Activated T-helper 9 cell treated with anti-CD3 and anti-CD28 coated beads, Interleukin-2, amount 50 U/mL, for 16 hours (primary cell): ENCODE results near the gene GAA.

Source experiments
- DNase-seq: peaks from one replicate; pipeline ENCODE4 v3.0.0-alpha.2; 2020; ENCODE audit warnings: low read depth

GAA gene

DNA sequence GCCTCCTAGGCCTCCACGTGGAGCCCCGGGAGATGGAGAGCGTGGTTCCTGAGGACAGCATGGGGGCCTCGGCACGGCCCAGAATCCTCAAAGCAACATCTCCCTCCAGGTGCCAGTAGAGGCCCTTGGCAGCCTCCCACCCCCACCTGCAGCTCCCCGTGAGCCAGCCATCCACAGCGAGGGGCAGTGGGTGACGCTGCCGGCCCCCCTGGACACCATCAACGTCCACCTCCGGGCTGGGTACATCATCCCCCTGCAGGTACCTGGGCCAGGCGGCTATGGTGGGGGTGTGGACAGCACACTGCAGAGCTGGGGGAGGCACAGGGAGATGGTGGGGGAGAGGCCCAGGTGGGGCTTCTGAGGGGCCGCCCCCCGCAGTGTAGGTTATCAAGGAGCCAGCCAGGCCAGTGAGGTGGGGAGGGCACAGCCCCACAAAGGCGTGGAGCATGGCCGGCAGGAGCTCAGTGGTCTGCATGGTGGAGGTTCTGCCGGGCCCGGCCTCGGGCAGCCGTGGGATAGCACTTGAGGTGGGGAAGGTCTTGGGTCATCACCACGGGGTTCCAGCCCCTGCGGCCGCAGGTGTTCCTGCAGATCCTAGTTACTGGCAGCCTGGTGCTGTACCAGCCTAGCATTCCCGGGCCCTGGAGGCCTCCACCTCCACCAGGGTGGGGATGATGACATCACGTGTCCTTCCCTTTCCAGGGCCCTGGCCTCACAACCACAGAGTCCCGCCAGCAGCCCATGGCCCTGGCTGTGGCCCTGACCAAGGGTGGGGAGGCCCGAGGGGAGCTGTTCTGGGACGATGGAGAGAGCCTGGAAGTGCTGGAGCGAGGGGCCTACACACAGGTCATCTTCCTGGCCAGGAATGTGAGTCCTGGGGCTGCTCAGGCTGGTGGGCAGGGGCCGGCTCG, 16.4 kb downstream of the GAA start:
- no peak for DNase-seq

DNA sequence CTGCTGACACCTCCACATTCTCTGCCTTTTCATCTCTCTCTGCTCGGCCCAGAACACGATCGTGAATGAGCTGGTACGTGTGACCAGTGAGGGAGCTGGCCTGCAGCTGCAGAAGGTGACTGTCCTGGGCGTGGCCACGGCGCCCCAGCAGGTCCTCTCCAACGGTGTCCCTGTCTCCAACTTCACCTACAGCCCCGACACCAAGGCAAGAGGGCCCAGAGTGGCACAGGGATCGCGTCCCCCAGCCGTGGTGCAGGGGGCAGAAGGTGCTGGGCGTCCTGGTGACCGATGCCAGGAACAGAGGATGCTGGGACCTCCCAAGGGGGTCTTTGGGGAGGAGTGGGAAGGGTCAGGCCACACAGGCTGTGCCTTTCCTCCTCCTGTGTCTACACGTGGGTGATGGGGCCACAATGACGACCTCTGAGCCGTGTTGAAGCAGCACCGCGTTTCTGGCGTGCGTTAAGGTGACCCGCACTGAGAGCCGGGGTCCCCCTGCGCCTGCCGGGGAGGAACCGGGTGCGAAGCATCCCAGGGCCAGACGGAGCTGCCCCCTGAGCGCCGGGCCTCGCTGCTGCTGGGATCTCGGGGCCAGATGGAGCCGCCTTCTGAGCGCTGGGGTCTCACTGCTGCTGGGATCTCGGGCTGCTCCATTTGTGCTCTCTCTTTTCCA, 17.4 kb downstream of the GAA start:
- DNase-seq: no peak

GRCh38 chr17:80119271-80119791, 17.9 kb downstream of the GAA start:
- no peak for DNase-seq

GRCh38 chr17:80119839-80120238, 18.5 kb downstream of the GAA start:
- no peak for DNase-seq

DNA sequence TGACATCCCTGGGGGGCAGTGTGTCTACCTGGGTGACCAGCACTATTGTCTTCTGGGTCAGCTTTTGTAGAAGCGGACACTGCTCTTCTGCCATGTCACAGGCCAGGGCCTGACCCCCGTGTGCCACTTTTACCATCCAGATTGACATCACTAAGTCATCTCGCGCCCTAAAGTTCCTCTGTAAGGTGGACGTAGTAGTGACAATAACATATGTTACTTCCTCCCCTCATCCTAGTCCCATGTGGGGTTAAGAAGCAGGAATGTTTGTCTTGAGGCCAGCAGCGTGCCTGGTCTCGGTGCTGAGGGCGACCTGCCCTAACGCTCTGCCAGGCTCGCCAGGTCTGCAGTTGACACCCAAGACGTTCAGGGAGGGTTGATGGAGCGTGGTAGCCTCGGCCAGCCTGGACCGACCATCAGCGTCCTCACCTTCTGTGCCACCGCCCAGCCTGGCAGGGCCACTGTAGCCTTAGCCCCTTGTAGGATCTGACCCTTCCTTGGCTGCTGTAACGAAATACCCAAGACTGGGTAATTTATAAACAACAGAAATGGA, 20.7 kb downstream of the GAA start:
- DNase-seq: no peak

GRCh38 chr17:80122926-80123505, 21.6 kb downstream of the GAA start:
- no peak for DNase-seq

GRCh38 chr17:80123791-80124190, 22.4 kb downstream of the GAA start:
- no peak for DNase-seq

DNA sequence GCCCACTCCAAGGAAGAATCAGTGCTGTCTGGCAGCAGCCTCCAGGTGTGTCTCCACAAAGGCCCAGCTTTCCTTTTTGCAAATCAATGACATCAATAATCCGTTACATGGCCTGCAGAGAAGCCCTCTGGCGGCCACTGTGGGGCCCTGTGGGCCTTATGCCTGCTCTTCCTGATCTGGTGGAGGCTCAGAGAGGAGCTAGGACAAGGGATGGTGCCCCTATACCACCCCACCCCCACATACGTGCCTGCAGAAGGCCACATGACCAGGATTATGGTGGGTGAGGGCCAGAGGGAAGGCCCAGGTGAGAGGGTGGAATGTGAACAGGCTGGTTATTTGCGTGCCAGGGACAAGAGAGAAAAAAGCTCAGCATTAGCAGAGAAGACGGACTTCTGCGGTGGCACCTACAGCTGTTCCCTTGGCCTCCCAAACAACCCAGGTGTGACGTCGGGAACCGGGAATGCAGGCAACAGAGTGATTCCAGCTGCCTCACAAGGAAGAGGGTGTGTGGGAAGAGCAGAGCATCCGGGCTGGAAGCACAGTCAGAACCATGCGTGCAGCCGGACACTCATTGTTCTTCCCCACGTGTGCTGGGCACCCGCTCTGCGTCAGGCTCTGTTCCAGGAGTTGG, 23.1 kb downstream of the GAA start:
- DNase-seq: no peak

DNA sequence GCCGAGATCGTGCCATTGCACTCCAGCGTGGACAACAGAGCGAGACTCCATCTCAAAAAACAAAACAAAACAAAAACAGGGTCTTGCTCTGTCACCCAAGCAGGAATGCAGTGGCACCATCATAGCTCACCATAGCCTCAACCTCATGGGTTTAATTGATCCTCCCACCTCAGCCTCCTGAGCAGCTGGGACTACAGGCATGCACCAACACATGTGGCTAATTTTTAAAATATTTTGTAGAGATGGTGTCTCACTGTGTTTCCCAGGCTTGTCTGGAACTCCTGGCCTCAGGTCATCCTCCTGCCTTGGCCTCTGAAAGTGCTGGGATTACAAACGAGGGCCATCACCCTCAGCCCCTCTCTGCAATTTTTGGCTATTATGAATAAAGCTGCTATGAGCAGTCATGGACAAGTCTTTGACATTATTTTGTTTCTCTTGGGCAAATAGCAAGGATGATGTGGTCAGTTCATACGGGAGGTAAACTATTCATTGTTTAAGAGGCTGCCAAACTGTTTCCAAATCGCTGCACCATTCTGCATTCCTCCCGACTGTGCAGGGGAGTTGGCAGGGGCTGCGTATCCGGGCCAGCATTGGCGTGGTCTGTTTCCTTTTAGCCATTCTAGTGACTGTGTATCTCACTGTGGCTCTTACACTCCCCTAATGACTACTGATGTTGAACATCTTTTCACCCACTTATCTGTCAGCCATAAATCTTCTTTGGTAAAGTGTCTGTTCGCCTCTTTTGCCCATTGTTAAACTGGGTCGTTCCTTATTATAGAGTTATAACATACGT, 24.5 kb downstream of the GAA start:
- DNase-seq: no peak

DNA sequence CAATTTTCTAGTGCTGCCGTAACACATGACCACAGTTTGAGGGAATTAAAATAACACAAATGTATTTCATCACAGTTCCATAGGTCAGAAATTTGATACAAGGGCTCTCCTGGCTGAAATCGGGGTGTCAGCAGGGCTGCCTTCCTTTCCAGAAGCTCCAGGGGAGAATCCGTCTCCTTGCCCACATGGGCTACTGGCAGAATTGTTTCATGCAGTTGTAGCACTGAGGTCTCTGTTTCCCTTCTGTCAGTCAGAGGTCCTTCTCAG, 25.0 kb downstream of the GAA start:
- DNase-seq: no peak

DNA sequence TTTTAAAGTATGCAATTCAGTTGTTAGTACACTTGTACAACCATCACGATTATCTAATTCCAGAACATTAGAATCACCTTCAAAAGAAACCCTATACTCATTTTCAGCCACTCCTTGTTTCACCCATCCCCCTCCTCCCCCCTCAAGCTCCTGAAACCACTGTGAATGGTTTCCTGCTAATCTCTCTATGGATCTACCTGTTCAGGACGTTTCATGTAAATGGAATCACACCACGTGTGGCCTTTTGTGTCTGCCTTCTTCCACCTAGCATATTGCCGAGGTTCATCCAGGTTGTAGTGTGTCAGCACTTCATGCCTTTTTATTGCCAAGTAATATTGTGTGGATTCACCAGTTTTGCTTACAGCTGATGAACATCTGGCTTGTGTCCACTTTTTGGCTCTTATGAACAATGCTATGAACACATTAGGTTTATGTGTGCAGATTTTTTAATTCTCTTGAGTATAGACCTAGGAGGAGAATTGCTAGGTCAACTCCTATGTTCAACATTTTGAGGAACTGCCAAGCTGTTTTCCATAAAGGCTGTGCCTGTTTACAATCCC, 27.7 kb downstream of the GAA start:
- no peak for DNase-seq

- no peak for DNase-seq
These were observed 29.6 kb downstream of the GAA start for GRCh38 chr17:80130992-80131391.

DNA sequence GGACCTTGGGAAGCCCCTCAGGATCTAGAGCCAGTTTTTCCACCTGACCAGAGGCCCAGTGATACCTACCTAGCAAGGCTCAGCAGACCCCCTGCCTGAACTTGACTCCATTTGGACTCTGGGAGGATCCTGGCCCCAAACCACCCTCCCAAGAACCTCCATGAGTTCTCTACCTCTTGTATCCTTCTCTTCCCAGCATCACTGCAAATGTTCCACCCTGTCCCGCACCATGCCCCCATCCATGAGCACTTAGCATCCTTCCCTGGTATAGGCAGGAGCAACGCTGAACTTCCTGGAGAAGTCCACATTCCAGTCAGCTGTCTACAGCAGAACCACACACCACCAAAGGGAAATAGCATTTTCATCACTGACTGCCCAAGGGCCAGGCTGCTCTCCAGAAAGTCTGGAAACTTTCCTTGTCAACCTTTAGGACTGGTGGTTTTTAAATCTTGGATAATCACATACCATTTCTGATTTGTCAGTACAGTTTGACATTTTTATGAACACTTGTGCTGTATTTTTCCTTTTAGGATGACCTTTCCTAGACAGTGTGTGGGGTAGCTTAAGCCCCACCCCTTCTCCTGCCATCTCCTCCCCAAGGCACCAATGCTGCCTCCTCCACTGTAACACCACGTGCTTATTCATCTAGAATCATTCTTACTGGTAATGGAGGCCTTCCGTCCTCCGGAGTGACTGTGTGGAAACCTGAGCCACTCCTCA, 31.7 kb downstream of the GAA start:
- no peak for DNase-seq

DNA sequence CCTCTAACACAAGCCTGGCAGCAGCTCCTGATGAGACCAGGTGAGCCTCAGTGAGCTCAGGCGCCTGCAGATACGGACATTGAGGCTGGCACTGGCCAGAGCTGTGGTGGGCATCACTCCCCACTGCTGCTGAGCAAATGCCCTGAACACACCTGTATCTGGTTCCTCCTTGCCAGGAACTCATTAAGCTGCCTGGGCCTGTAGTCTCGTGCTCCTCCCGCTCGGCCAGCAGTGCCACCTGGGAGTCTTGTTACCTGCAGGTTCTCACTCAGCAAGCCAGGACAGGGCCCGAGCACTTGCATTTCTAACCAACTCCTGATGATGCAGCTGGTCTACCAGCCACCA, 32.2 kb downstream of the GAA start:
- no peak for DNase-seq

- no peak for DNase-seq
These were observed 35.8 kb downstream of the GAA start for GRCh38 chr17:80137131-80137530.

GRCh38 chr17:80138856-80139426, 37.6 kb downstream of the GAA start:
- no peak for DNase-seq

DNA sequence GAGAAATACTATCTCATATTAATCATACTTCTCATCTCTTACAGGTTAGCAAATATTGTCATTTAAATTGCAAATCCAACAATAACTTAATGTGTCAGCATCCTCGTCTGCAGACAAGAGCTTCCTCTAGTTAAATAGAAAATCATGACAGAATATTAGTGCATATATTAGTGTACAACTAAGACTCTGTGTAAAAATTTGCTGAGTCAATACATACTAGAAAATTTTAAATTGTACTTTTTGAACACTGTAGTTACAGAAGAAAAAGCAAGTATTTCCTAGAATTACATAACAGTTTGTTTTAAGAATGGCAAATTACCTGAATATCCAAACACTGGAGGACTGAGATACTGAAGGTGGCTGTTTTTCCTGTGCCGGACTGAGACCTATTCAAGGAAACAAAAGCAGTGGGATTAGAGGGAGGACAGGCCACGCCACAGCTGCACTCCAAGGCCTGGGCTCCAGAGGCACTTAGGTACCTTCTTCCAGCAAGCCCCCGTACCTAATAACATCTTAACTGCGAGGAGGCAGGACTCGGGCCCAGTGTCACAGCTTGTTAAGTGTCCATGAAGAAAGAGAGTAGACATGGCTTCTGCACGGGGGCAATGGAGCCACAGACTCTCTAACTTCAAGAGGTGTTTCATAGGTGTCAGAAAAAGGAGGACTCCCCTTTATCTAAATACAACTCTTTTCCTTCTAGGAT, 40.2 kb downstream of the GAA start:
- no peak for DNase-seq

GRCh38 chr17:80142929-80143328, 41.5 kb downstream of the GAA start:
- no peak for DNase-seq
